ENCODE measurements around the gene EEF1G. TPM values are rescaled to one million over a fixed set of nuclear protein-coding genes. Genes with fewer than 3 reads are reported as not detected.

Gene EEF1G
- total and polyA plus RNA-seq, 9 of the 15 experiments (the other 6 are each of a cell fraction or from before 2014, with no cell fraction given), result 985 to 2,349 (median 2,035) TPM

DNA sequence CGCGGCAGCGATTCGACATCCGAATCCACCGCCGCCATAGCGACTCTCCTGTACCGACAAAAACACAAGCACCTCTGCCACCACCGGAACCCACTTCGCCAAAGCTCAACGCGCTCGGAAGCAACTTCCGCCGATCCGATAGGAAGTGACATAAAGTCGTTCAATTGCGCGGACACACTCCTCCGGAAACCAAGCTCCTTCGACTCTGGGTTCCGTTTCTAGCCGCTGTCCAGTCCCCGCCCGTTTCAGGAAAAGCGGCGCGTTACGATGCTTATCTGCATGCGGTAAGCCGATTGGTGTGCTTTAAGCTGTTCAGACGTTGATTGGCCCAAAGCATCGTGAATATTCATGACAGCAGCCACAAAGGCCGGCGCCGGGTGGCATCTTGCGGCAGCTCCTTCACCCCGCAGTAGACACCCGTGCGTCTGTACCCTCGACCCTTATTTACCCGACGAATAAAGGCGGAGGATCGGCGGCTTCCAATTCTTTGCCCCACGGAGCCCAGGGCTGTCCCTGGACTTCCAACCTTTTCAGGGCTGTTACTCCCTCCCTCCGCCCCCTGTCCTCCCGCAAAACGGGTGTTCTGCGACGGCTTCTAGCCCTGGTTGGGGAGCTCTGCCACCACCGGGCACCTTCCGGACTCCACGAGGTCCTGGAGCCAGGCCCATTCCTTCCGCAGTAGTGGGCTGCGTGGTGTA, 17.9 kb upstream of the EEF1G start, which contains the start of gene TUT1 (continued):
- TF ChIP-seq, protein P1, sequence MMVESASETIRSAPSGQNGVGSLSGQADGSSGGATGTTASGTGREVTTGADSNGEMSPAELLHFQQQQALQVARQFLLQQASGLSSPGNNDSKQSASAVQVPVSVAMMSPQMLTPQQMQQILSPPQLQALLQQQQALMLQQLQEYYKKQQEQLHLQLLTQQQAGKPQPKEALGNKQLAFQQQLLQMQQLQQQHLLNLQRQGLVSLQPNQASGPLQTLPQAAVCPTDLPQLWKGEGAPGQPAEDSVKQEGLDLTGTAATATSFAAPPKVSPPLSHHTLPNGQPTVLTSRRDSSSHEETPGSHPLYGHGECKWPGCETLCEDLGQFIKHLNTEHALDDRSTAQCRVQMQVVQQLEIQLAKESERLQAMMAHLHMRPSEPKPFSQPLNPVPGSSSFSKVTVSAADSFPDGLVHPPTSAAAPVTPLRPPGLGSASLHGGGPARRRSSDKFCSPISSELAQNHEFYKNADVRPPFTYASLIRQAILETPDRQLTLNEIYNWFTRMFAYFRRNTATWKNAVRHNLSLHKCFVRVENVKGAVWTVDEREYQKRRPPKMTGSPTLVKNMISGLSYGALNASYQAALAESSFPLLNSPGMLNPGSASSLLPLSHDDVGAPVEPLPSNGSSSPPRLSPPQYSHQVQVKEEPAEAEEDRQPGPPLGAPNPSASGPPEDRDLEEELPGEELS (CRISPR knock-in tag; IDR thresholded peaks at IDR 0.05; ENCODE audit: borderline replicate concordance), result peak; percentile 78; the same call in 1 of the 2 replicates
- TF ChIP-seq PHF21A (IDR thresholded peaks at IDR 0.05; ENCODE audit: borderline replicate concordance, low read depth), result peak; percentile 85; the same call in 1 of the 2 replicates
- TF ChIP-seq, protein P2, sequence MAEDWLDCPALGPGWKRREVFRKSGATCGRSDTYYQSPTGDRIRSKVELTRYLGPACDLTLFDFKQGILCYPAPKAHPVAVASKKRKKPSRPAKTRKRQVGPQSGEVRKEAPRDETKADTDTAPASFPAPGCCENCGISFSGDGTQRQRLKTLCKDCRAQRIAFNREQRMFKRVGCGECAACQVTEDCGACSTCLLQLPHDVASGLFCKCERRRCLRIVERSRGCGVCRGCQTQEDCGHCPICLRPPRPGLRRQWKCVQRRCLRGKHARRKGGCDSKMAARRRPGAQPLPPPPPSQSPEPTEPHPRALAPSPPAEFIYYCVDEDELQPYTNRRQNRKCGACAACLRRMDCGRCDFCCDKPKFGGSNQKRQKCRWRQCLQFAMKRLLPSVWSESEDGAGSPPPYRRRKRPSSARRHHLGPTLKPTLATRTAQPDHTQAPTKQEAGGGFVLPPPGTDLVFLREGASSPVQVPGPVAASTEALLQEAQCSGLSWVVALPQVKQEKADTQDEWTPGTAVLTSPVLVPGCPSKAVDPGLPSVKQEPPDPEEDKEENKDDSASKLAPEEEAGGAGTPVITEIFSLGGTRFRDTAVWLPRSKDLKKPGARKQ (CRISPR knock-in tag; IDR thresholded peaks at IDR 0.05), result no peak
- TF ChIP-seq, protein P3, sequence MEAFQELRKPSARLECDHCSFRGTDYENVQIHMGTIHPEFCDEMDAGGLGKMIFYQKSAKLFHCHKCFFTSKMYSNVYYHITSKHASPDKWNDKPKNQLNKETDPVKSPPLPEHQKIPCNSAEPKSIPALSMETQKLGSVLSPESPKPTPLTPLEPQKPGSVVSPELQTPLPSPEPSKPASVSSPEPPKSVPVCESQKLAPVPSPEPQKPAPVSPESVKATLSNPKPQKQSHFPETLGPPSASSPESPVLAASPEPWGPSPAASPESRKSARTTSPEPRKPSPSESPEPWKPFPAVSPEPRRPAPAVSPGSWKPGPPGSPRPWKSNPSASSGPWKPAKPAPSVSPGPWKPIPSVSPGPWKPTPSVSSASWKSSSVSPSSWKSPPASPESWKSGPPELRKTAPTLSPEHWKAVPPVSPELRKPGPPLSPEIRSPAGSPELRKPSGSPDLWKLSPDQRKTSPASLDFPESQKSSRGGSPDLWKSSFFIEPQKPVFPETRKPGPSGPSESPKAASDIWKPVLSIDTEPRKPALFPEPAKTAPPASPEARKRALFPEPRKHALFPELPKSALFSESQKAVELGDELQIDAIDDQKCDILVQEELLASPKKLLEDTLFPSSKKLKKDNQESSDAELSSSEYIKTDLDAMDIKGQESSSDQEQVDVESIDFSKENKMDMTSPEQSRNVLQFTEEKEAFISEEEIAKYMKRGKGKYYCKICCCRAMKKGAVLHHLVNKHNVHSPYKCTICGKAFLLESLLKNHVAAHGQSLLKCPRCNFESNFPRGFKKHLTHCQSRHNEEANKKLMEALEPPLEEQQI (IDR thresholded peaks at IDR 0.05), result peak; percentile 87; the same call in 1 of the 2 replicates
- no peak for TF ChIP-seq ZNF717 (CRISPR knock-in tag; IDR thresholded peaks at IDR 0.05)
- TF ChIP-seq, protein P4, sequence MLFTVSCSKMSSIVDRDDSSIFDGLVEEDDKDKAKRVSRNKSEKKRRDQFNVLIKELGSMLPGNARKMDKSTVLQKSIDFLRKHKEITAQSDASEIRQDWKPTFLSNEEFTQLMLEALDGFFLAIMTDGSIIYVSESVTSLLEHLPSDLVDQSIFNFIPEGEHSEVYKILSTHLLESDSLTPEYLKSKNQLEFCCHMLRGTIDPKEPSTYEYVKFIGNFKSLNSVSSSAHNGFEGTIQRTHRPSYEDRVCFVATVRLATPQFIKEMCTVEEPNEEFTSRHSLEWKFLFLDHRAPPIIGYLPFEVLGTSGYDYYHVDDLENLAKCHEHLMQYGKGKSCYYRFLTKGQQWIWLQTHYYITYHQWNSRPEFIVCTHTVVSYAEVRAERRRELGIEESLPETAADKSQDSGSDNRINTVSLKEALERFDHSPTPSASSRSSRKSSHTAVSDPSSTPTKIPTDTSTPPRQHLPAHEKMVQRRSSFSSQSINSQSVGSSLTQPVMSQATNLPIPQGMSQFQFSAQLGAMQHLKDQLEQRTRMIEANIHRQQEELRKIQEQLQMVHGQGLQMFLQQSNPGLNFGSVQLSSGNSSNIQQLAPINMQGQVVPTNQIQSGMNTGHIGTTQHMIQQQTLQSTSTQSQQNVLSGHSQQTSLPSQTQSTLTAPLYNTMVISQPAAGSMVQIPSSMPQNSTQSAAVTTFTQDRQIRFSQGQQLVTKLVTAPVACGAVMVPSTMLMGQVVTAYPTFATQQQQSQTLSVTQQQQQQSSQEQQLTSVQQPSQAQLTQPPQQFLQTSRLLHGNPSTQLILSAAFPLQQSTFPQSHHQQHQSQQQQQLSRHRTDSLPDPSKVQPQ (CRISPR knock-in tag; IDR thresholded peaks at IDR 0.05; ENCODE audit: borderline replicate concordance), result no peak
- no peak; the same call in none of the 2 replicates for TF ChIP-seq TARDBP (IDR thresholded peaks at IDR 0.05)
- no peak for TF ChIP-seq TAF15 (IDR thresholded peaks at IDR 0.05; ENCODE audit: low read depth, low read length)
- peak; percentile 56 for TF ChIP-seq ZFX (CRISPR knock-in tag; IDR thresholded peaks at IDR 0.05)
- 0 out of 4 replicates have a peak, but pooled peaks have one; percentile 34 to 36 for TF ChIP-seq TEAD1 (CRISPR knock-in tag; IDR thresholded peaks at IDR 0.05)
- no peak for TF ChIP-seq DACH1 (IDR thresholded peaks at IDR 0.05; ENCODE audit: partially characterized antibody)
- no peak for TF ChIP-seq IRF2 (CRISPR knock-in tag; IDR thresholded peaks at IDR 0.05)
- peak; percentile 50; a peak in 3 of 4 replicates for TF ChIP-seq SIX5 (IDR thresholded peaks at IDR 0.05; ENCODE audit: borderline replicate concordance in 1 of 2, insufficient read depth in 1 of 2, low read depth in 1 of 2, low read length in 2 of 2)
- TF ChIP-seq PHB (CRISPR knock-in tag; IDR thresholded peaks at IDR 0.05), result no peak
- peak; percentile 24 for TF ChIP-seq BCOR (IDR thresholded peaks at IDR 0.05)
- peak; percentile 35; the same call in 1 of the 2 replicates for TF ChIP-seq ZNF263 (CRISPR knock-in tag; IDR thresholded peaks at IDR 0.05; ENCODE audit: borderline replicate concordance)
- peak; percentile 55; the same call in 1 of the 2 replicates for TF ChIP-seq GATAD2A (IDR thresholded peaks at IDR 0.05)
- no peak for TF ChIP-seq RBM34 (IDR thresholded peaks at IDR 0.05; ENCODE audit: borderline replicate concordance, insufficient read depth, low read length)

All from K562 (cell line).